Esophagus (tissue), 2 donors: ENCODE measurements around the gene FBXL22. TPM values are rescaled to one million over a fixed set of nuclear protein-coding genes. Genes with fewer than 3 reads are reported as not detected.

Experiments
- H3K27ac ChIP-seq, 2 donors: one replicate each; pipeline ENCODE4 v1.5.1; 2013; ENCODE audit warnings: low read depth in 2 of 2, mild to moderate bottlenecking in 2 of 2, inconsistent platforms in 1 of 2, low read length in 1 of 2, moderate library complexity in 1 of 2
- H3K27me3 ChIP-seq, 2 donors: one replicate each; pipeline ENCODE4 v1.6.1; 2013; ENCODE audit warnings: low read length in 2 of 2, control low read depth in 1 of 2, mild to moderate bottlenecking in 1 of 2; ENCODE audit not compliant: insufficient read depth in 2 of 2, control insufficient read depth in 1 of 2
- H3K36me3 ChIP-seq, 2 donors: one replicate each; pipeline ENCODE4 v1.6.1; 2013; ENCODE audit warnings: low read length in 1 of 2; ENCODE audit not compliant: control insufficient read depth in 2 of 2, insufficient read depth in 2 of 2
- H3K4me1 ChIP-seq, 2 donors: one replicate each; pipeline ENCODE4 v1.6.1; 2013; ENCODE audit warnings: low read length in 1 of 2; ENCODE audit not compliant: control insufficient read depth in 2 of 2, insufficient read depth in 2 of 2
- H3K4me3 ChIP-seq, 2 donors: one replicate each; pipeline ENCODE4 v1.5.1; 2013; ENCODE audit warnings: low read length in 2 of 2, mild to moderate bottlenecking in 2 of 2, low read depth in 1 of 2, moderate library complexity in 1 of 2
- H3K9me3 ChIP-seq, 2 donors: one replicate each; pipeline ENCODE4 v1.6.1; 2013; ENCODE audit warnings: mild to moderate bottlenecking in 2 of 2, low read depth in 1 of 2, low read length in 1 of 2, moderate library complexity in 1 of 2; ENCODE audit not compliant: control insufficient read depth in 2 of 2, insufficient read depth in 1 of 2
- WGBS, 2 donors: extraction: QIAGEN DNeasy Blood & Tissue Kit; methylation state at CpG; one replicate each; pipeline ENCODE4 v1.1.7; 2013; 5-methylcytosine and 5-hydroxymethylcytosine counted together
- polyA plus RNA-seq, 2 donors: library from polyadenylated mRNA; stranded (reverse); fragments of 200-250 nt; gene quantifications; one replicate each; pipeline ENCODE4 v1.2.3, GENCODE V29; 2013
- donor health status: healthy with polysubstance abuse.
- donor health status: Bipolar disorder and iron deficiency.

The FBXL22 gene
- polyA plus RNA-seq, 2 donors = 2.8 to 4.5 TPM

GRCh38 chr15:63564093-63564492, 33.1 kb upstream of the FBXL22 start:
- 31 to 61% methylated on average over 3 of the region's 3 CpGs for WGBS, 2 donors
- Histone ChIP-seq H3K27me3 (no peaks in the 10 kb centered on the region), H3K36me3 (peaks cover 3 to 10% of the 10 kb centered on the region in 2 donors), H3K9me3 (no peaks in the 10 kb centered on the region), H3K4me3 (no peak overlapping the region), H3K4me1 (no peaks in the 10 kb centered on the region), H3K27ac (no peak overlapping the region)

DNA sequence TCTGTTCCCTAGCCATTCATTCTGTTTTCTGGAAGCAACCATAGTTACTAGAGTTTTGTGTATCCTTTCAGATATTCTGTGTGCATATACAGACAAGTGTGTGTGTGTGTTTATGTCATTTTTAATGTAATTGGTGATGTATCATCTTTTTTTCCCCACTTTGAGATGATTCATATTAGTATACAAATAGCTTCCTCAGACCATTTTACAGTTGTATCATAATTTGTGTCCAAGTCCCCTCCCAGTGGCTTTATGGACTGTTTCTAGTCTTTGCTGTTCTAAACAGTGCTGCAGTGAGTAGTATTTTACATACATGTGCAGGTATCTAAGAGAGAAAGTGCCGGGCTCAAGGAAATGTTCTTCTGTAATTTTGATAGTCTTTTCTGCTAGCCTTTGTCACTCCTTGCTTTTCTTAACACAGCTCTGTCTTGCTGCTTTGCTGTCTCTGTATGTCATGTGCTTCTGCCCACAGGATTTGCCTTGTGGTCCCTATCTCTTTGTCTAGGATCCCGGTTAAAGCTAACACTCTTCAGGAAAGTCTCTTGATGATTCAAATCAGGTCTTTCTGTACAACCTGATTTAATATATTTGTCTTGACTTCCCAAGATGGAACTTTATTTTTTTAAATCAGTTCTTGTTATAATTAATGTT, 31.5 kb upstream of the FBXL22 start:
- no peaks in the 10 kb centered on the region for H3K4me1 ChIP-seq
- no peak overlapping the region for H3K4me3 ChIP-seq
- no peaks in the 10 kb centered on the region for H3K9me3 ChIP-seq
- H3K27me3 ChIP-seq = no peaks in the 10 kb centered on the region
- H3K36me3 ChIP-seq = peaks cover 3 to 15% of the 10 kb centered on the region in 2 donors
- 82 to 85% methylated on average over 2 of the region's 2 CpGs for WGBS, 2 donors
- H3K27ac ChIP-seq = no peak overlapping the region

DNA sequence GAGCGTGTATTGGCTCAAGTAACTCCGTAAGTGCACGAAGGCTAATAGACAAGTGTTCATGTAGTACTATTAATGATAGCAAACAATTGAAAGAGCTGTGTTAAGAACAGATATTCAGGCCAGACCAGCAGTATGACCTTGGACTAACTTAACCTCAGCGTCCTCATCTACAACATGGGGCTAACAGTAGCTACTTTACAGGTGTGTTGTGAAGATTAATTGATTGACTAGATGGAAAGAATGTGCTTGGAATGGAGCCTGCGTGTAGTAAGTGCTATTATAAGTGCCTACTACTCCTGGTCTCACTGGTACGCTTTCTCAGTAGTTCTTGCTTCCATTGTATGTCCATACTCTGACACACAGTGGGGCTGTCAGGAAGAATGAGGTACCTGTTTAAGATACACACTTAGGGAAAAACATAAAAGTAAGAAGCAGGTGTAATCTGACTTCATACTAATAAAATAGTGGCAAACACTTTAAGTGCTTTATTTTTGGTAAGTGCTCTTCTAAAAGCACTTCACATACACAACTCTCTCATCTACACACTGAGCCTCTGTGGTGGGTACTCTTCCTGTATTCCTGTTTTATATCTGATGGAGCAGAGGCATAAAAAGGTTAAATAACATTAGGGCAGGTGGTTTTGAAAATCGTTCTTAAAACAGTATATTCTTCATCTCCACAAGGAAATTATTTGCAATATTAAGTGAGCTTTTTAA, 24.3 kb upstream of the FBXL22 start:
- WGBS, 2 donors = 79 to 93% methylated on average over 7 of the region's 7 CpGs
- Histone ChIP-seq H3K4me3 (no peak overlapping the region), H3K9me3 (no peaks in the 10 kb centered on the region), H3K27me3 (no peaks in the 10 kb centered on the region), H3K36me3 (peaks cover 0 to 6% of the 10 kb centered on the region in 2 donors), H3K4me1 (no peaks in the 10 kb centered on the region), H3K27ac (no peak overlapping the region)

DNA sequence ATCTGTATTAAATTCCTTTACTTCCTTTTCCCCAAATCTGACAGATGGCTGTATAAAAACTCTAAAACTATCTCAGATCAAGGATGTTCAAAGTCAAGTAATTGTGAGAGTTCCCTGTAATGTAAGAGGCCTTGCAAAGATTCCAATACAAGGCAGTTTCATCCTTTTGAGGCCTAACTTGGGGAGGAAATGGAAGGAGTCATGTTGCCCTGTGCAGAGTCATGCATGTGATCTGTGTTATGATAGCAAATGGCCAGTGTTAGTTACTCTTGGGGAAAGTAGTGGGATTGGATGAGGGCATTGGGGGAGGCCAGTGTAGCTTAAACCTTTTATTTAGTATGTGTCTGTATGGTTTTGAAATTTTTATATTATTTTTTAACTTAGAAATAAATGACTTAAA, 23.7 kb upstream of the FBXL22 start:
- Histone ChIP-seq H3K27me3 (no peaks in the 10 kb centered on the region), H3K4me1 (no peaks in the 10 kb centered on the region), H3K27ac (no peak overlapping the region), H3K9me3 (no peaks in the 10 kb centered on the region), H3K36me3 (peaks cover 0 to 5% of the 10 kb centered on the region in 2 donors), H3K4me3 (no peak overlapping the region)

GRCh38 chr15:63575312-63575711, 21.9 kb upstream of the FBXL22 start:
- no peaks in the 10 kb centered on the region for H3K9me3 ChIP-seq
- peaks cover 0 to 2% of the 10 kb centered on the region in 2 donors for H3K36me3 ChIP-seq
- H3K27ac ChIP-seq = no peak overlapping the region
- no peaks in the 10 kb centered on the region for H3K27me3 ChIP-seq
- H3K4me3 ChIP-seq = no peak overlapping the region
- 52 to 56% methylated on average over 1 of the region's 1 CpG for WGBS, 2 donors
- H3K4me1 ChIP-seq = no peaks in the 10 kb centered on the region

GRCh38 chr15:63576441-63576840, 20.7 kb upstream of the FBXL22 start:
- H3K9me3 ChIP-seq = no peaks in the 10 kb centered on the region
- H3K36me3 ChIP-seq = no peaks in the 10 kb centered on the region
- no peak overlapping the region for H3K27ac ChIP-seq
- no peaks in the 10 kb centered on the region for H3K27me3 ChIP-seq
- WGBS, 2 donors = 81 to 82% methylated on average over 6 of the region's 6 CpGs
- no peaks in the 10 kb centered on the region for H3K4me1 ChIP-seq
- H3K4me3 ChIP-seq = no peak overlapping the region

DNA sequence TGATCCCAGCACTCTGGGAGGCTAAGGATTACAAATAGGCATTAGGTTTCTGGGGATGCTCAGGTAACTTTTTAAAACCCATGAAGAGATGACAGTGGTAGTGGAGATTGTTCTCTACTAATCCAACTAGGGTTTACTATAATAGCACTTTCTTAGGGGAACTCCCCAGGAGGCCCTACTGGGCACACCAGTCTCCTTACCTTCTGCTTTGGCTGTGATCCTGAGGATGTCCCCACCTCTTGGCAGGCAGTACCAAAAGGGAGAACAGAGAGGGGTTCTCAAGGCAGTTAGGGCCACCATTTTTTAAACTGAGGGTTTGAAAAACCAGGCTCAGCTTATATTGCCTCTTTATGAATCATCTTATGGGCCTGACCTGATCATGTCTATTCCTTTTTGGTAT, 15.0 kb upstream of the FBXL22 start:
- Histone ChIP-seq H3K27me3 (no peaks in the 10 kb centered on the region), H3K4me3 (no peak overlapping the region), H3K4me1 (no peaks in the 10 kb centered on the region), H3K27ac (no peak overlapping the region), H3K9me3 (no peaks in the 10 kb centered on the region), H3K36me3 (peaks cover 0 to 3% of the 10 kb centered on the region in 2 donors)

GRCh38 chr15:63582718-63583426, 14.3 kb upstream of the FBXL22 start:
- Histone ChIP-seq H3K4me3 (no peak overlapping the region), H3K9me3 (no peaks in the 10 kb centered on the region), H3K27me3 (no peaks in the 10 kb centered on the region), H3K4me1 (no peaks in the 10 kb centered on the region), H3K36me3 (peaks cover 0 to 3% of the 10 kb centered on the region in 2 donors), H3K27ac (no peak overlapping the region)
- 83 to 92% methylated on average over 2 of the region's 2 CpGs for WGBS, 2 donors

- peaks cover 6 to 12% of the 10 kb centered on the region in 2 donors for H3K36me3 ChIP-seq
- H3K27me3 ChIP-seq = no peaks in the 10 kb centered on the region
- WGBS, 2 donors = 98% methylated on average over 5 of the region's 5 CpGs
- no peak overlapping the region for H3K4me3 ChIP-seq
- no peaks in the 10 kb centered on the region for H3K4me1 ChIP-seq
- peak overlapping the region in 1 of 2 donors; percentile 31 for H3K27ac ChIP-seq
- no peaks in the 10 kb centered on the region for H3K9me3 ChIP-seq
These were observed 10.4 kb upstream of the FBXL22 start for GRCh38 chr15:63586790-63587189.
